Liver (tissue), 9 donors: Measurements from ENCODE around the gene OIT3. TPM values are rescaled to one million over a fixed set of nuclear protein-coding genes. Genes with fewer than 3 reads are reported as not detected.

Source experiments
- DNase-seq: peaks from one replicate; pipeline ENCODE4 v3.0.0-alpha.2; 2017; ENCODE audit warnings: low spot score
- H3K27ac ChIP-seq, 2 donors: one replicate each; pipeline ENCODE4 v1.7.0; 2013; ENCODE audit warnings: inconsistent platforms in 2 of 2, low read length in 2 of 2, control low read depth in 1 of 2, low read depth in 1 of 2, mild to moderate bottlenecking in 1 of 2
- H3K27me3 ChIP-seq, 4 donors: one replicate each; pipeline versions ENCODE4 v1.6.1 to v1.7.0; 2013; ENCODE audit warnings: low read length in 3 of 4, inconsistent platforms in 1 of 4, mild to moderate bottlenecking in 1 of 4, moderate library complexity in 1 of 4; ENCODE audit not compliant: control insufficient read depth in 4 of 4, insufficient read depth in 4 of 4
- H3K36me3 ChIP-seq, 4 donors: one replicate each; pipeline versions ENCODE4 v1.6.1 to v1.7.0; 2013; ENCODE audit warnings: low read length in 3 of 4, mild to moderate bottlenecking in 3 of 4, low read depth in 1 of 4, moderate library complexity in 1 of 4; ENCODE audit not compliant: control insufficient read depth in 4 of 4, insufficient read depth in 3 of 4
- H3K4me1 ChIP-seq, 4 donors: one replicate each; pipeline versions ENCODE4 v1.6.1 to v1.7.0; 2013; ENCODE audit warnings: low read length in 3 of 4, mild to moderate bottlenecking in 3 of 4, moderate library complexity in 1 of 4; ENCODE audit not compliant: control insufficient read depth in 4 of 4, insufficient read depth in 4 of 4
- H3K4me3 ChIP-seq, 3 donors: one replicate each; pipeline versions ENCODE4 v1.6.1 to v1.7.0; 2013; ENCODE audit warnings: low read length in 3 of 3, control low read depth in 1 of 3, low read depth in 1 of 3, mild to moderate bottlenecking in 1 of 3
- H3K9ac ChIP-seq, 2 donors: one replicate each; pipeline ENCODE4 v1.7.0; 2013; ENCODE audit warnings: low read length in 2 of 2, mild to moderate bottlenecking in 2 of 2, moderate library complexity in 2 of 2, control low read depth in 1 of 2, low read depth in 1 of 2
- H3K9me3 ChIP-seq, 4 donors: one replicate each; pipeline versions ENCODE4 v1.6.1 to v1.7.0; 2013; ENCODE audit warnings: low read length in 3 of 4; ENCODE audit not compliant: control insufficient read depth in 4 of 4
- EGR1 ChIP-seq, 2 donors: IDR thresholded peaks; 2 replicates each; pipeline ENCODE4 v1.6.1; 2016 to 2018; ENCODE audit warnings: antibody characterized with exemption in 2 of 2, low read depth in 2 of 2
- GABPA ChIP-seq, 2 donors: IDR thresholded peaks in 1 of 2; conservative IDR thresholded peaks in 1 of 2; 2 replicates each; pipeline ENCODE4 v1.6.1; 2016; ENCODE audit warnings: antibody characterized with exemption in 2 of 2, mild to moderate bottlenecking in 1 of 2, moderate library complexity in 1 of 2
- HNF4A ChIP-seq, 2 donors: conservative IDR thresholded peaks; 2 replicates each; pipeline ENCODE4 v1.6.1; 2016; ENCODE audit warnings: antibody characterized with exemption in 2 of 2, mild to moderate bottlenecking in 2 of 2
- HNF4G ChIP-seq: IDR thresholded peaks from 2 replicates; pipeline ENCODE4 v1.6.1; 2016; ENCODE audit warnings: antibody characterized with exemption
- JUND ChIP-seq, 2 donors: IDR thresholded peaks; 2 replicates each; pipeline ENCODE4 v1.6.1; 2016; ENCODE audit warnings: antibody characterized with exemption in 2 of 2
- MAX ChIP-seq: IDR thresholded peaks from 2 replicates; pipeline ENCODE4 v1.6.1; 2016; ENCODE audit warnings: antibody characterized with exemption
- NR2F2 ChIP-seq: IDR thresholded peaks from 2 replicates; pipeline ENCODE4 v1.6.1; 2016; ENCODE audit warnings: antibody characterized with exemption
- RAD21 ChIP-seq, 2 donors: IDR thresholded peaks; 2 replicates each; pipeline ENCODE4 v1.6.1; 2016; ENCODE audit warnings: antibody characterized with exemption in 2 of 2, mild to moderate bottlenecking in 2 of 2
- RXRA ChIP-seq, 2 donors: IDR thresholded peaks; 2 replicates each; pipeline ENCODE4 v1.6.1; 2017 to 2018; ENCODE audit warnings: antibody characterized with exemption in 2 of 2, mild to moderate bottlenecking in 1 of 2
- SP1 ChIP-seq: IDR thresholded peaks from 2 replicates; pipeline ENCODE4 v1.6.1; 2018; ENCODE audit warnings: antibody characterized with exemption, mild to moderate bottlenecking
- TAF1 ChIP-seq: conservative IDR thresholded peaks from 2 replicates; pipeline ENCODE4 v1.6.1; 2016; ENCODE audit warnings: antibody characterized with exemption, mild to moderate bottlenecking
- WGBS: extraction: QIAGEN DNeasy Blood & Tissue Kit; methylation state at CpG from one replicate; pipeline ENCODE4 v1.1.7; 2013; 5-methylcytosine and 5-hydroxymethylcytosine counted together
- polyA plus RNA-seq, 2 donors: library from polyadenylated mRNA; stranded (reverse) in 1 of 2; unstranded in 1 of 2; fragments of 200-250 nt in 1 of 2; fragments of >200 nt in 1 of 2; fragmentation: Nextera tagmentation in 1 of 2; extraction: Ambion mirVana in 1 of 2; gene quantifications; one replicate each; pipeline versions ENCODE4 v1.2.1 to v1.2.3, GENCODE V29; 2013 to 2015
- total RNA-seq, 2 donors: library from RNA; depleted of rRNA; stranded (reverse); fragments of >200 nt; gene quantifications; one replicate each; pipeline ENCODE4 v1.2.3, GENCODE V29; 2014
- TF ChIP-seq, protein P1 (sequence below): IDR thresholded peaks from 2 replicates; pipeline ENCODE4 v1.6.1; 2016; ENCODE audit warnings: antibody characterized with exemption
- TF ChIP-seq, protein P2 (sequence below): fragments of 150-350 bp; IDR thresholded peaks from 2 replicates; pipeline ENCODE4 v1.5.1; 2017; ENCODE audit warnings: improper control_type of control experiment, low read depth, low read length; ENCODE audit not compliant: missing input control
- TF ChIP-seq, protein P3 (sequence below): IDR thresholded peaks from 2 replicates; pipeline ENCODE4 v1.6.1; 2016; ENCODE audit warnings: antibody characterized with exemption
- TF ChIP-seq, protein P4 (sequence below): IDR thresholded peaks from 2 replicates; pipeline ENCODE4 v1.6.1; 2016; ENCODE audit warnings: antibody characterized with exemption, mild to moderate bottlenecking
- donor health status: healthy.
- donor health status: healthy.
- donor health status: healthy.
- donor health status: healthy.
- donor health status: healthy.

OIT3 gene
- total and polyA plus RNA-seq, 4 donors = 19.0 to 84.8 (median 59.8) TPM

GRCh38 chr10:72883861-72884260 is 9.7 kb upstream of the OIT3 start:
- TF ChIP-seq, protein P1, sequence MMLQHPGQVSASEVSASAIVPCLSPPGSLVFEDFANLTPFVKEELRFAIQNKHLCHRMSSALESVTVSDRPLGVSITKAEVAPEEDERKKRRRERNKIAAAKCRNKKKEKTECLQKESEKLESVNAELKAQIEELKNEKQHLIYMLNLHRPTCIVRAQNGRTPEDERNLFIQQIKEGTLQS = no peak
- TF ChIP-seq GABPA (IDR thresholded peaks at IDR 0.05 in 1 of 2, conservative IDR thresholded peaks at IDR 0.05 in 1 of 2) = no peak
- TF ChIP-seq TAF1 = no peak
- TF ChIP-seq HNF4G = no peak
- TF ChIP-seq JUND (IDR thresholded peaks at IDR 0.05) = no peak
- Histone ChIP-seq H3K4me1 (no peaks in the 10 kb centered on the region), H3K27me3 (no peaks in the 10 kb centered on the region), H3K27ac (no peak overlapping the region), H3K36me3 (peaks cover 0 to 2% (median 0%) of the 10 kb centered on the region in 4 donors), H3K9ac (no peak overlapping the region), H3K4me3 (no peak overlapping the region), H3K9me3 (no peaks in the 10 kb centered on the region)
- DNase-seq = no peak
- WGBS = 91% methylated on average over 2 of the region's 2 CpGs

DNA sequence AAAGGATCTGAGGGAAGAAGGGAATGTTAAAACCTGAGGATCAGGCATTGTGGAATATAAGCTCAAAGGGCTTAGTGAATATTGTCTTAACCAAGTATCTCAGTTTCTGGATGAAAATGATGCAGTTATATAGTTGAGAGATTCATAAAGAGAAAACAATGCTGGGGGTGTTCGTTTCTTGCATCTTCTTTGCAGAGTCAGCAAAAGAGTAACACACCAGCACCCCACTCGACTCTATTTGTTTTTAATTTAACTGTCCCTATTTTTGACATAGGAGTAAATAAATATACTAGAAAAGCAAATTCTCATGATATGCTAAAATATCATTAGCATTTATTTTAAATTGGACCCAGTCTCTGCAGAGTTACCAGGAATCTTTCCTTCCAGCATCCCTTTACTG is 7.6 kb upstream of the OIT3 start:
- H3K36me3 ChIP-seq = peaks cover 0 to 2% (median 0%) of the 10 kb centered on the region in 4 donors
- DNase-seq = no peak
- peaks cover 0 to 2% (median 0%) of the 10 kb centered on the region in 4 donors for H3K4me1 ChIP-seq
- H3K27ac ChIP-seq = no peak overlapping the region
- no peak overlapping the region for H3K4me3 ChIP-seq
- WGBS = 92% methylated on average over 2 of the region's 2 CpGs
- H3K9ac ChIP-seq = no peak overlapping the region
- no peaks in the 10 kb centered on the region for H3K9me3 ChIP-seq
- TF ChIP-seq SP1 (no peak), RXRA (IDR thresholded peaks at IDR 0.05) (no peak), NR2F2 (no peak), EGR1 (IDR thresholded peaks at IDR 0.05; ENCODE audit: low read depth in 2 of 2) (no peak), TAF1 (no peak), RAD21 (IDR thresholded peaks at IDR 0.05) (no peak), HNF4A (conservative IDR thresholded peaks at IDR 0.05) (no peak), HNF4G (no peak), MAX (no peak), GABPA (IDR thresholded peaks at IDR 0.05 in 1 of 2, conservative IDR thresholded peaks at IDR 0.05 in 1 of 2) (no peak)
- TF ChIP-seq, protein P2, sequence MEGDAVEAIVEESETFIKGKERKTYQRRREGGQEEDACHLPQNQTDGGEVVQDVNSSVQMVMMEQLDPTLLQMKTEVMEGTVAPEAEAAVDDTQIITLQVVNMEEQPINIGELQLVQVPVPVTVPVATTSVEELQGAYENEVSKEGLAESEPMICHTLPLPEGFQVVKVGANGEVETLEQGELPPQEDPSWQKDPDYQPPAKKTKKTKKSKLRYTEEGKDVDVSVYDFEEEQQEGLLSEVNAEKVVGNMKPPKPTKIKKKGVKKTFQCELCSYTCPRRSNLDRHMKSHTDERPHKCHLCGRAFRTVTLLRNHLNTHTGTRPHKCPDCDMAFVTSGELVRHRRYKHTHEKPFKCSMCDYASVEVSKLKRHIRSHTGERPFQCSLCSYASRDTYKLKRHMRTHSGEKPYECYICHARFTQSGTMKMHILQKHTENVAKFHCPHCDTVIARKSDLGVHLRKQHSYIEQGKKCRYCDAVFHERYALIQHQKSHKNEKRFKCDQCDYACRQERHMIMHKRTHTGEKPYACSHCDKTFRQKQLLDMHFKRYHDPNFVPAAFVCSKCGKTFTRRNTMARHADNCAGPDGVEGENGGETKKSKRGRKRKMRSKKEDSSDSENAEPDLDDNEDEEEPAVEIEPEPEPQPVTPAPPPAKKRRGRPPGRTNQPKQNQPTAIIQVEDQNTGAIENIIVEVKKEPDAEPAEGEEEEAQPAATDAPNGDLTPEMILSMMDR = no peak
- TF ChIP-seq, protein P3, sequence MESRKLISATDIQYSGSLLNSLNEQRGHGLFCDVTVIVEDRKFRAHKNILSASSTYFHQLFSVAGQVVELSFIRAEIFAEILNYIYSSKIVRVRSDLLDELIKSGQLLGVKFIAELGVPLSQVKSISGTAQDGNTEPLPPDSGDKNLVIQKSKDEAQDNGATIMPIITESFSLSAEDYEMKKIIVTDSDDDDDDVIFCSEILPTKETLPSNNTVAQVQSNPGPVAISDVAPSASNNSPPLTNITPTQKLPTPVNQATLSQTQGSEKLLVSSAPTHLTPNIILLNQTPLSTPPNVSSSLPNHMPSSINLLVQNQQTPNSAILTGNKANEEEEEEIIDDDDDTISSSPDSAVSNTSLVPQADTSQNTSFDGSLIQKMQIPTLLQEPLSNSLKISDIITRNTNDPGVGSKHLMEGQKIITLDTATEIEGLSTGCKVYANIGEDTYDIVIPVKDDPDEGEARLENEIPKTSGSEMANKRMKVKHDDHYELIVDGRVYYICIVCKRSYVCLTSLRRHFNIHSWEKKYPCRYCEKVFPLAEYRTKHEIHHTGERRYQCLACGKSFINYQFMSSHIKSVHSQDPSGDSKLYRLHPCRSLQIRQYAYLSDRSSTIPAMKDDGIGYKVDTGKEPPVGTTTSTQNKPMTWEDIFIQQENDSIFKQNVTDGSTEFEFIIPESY = no peak
- TF ChIP-seq, protein P4, sequence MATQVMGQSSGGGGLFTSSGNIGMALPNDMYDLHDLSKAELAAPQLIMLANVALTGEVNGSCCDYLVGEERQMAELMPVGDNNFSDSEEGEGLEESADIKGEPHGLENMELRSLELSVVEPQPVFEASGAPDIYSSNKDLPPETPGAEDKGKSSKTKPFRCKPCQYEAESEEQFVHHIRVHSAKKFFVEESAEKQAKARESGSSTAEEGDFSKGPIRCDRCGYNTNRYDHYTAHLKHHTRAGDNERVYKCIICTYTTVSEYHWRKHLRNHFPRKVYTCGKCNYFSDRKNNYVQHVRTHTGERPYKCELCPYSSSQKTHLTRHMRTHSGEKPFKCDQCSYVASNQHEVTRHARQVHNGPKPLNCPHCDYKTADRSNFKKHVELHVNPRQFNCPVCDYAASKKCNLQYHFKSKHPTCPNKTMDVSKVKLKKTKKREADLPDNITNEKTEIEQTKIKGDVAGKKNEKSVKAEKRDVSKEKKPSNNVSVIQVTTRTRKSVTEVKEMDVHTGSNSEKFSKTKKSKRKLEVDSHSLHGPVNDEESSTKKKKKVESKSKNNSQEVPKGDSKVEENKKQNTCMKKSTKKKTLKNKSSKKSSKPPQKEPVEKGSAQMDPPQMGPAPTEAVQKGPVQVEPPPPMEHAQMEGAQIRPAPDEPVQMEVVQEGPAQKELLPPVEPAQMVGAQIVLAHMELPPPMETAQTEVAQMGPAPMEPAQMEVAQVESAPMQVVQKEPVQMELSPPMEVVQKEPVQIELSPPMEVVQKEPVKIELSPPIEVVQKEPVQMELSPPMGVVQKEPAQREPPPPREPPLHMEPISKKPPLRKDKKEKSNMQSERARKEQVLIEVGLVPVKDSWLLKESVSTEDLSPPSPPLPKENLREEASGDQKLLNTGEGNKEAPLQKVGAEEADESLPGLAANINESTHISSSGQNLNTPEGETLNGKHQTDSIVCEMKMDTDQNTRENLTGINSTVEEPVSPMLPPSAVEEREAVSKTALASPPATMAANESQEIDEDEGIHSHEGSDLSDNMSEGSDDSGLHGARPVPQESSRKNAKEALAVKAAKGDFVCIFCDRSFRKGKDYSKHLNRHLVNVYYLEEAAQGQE = no peak
- TF ChIP-seq, protein P1 = no peak
- H3K27me3 ChIP-seq = no peaks in the 10 kb centered on the region
